ENCODE results near the gene ENO2.

Gene ENO2

DNA sequence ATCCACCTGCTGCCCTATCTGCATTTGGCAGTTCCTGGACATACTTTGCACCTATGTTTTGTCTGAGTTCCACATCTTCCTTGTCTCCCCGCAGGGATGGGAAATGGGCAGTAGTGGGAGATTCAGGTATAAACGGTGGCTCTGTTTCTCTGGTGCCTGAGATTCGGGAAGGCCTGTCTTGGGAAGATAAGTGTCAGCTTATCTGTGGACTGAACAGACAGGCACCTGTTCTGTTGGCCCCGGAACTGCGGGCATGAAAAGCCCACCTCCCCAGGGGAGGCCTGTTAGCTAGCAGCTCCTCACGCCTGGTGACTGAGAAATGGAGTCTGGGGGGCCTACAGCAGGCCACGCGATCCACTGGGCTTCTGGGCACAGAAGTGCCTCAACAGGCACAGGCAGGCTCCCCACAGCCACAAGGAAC, 50.2 kb downstream of the ENO2 start:
- Histone ChIP-seq H4K91ac (ENCODE audit: low read depth, low read length, poor library complexity) (no peak overlapping the region), H3K18ac (ENCODE audit: low read length) (no peak overlapping the region), H4K8ac (ENCODE audit: low read depth, low read length) (peak overlapping the region; percentile 89), H3K4me2 (ENCODE audit: insufficient read depth, low read length, poor library complexity, severe bottlenecking) (no peak overlapping the region), H2BK120ac (ENCODE audit: low read depth, low read length) (no peak overlapping the region), H3K27ac (replicated peaks; ENCODE audit: low read length) (peak overlapping the region; percentile 14), H3K14ac (ENCODE audit: low read length) (no peak overlapping the region), H3K23ac (ENCODE audit: low read depth, low read length, poor library complexity) (peak overlapping the region; percentile 30), H3K27me3 (ENCODE audit: control insufficient read depth in 3 of 3, insufficient read depth in 3 of 3, low read depth in 1 of 3, low read length in 3 of 3) (no peaks in the 10 kb centered on the region), H3K4ac (ENCODE audit: low read length) (no peak overlapping the region), H3K36me3 (replicated peaks in 1 of 2; ENCODE audit: control insufficient read depth in 2 of 2, insufficient read depth in 2 of 2, low read length in 2 of 2) (peaks cover 30 to 53% of the 10 kb centered on the region in 2 donors), H3K79me1 (ENCODE audit: low read depth, low read length) (no peaks in the 10 kb centered on the region), H2BK12ac (ENCODE audit: low read length) (no peak overlapping the region), H3K4me3 (ENCODE audit: low read length in 2 of 2) (no peak overlapping the region), H3K4me1 (ENCODE audit: control insufficient read depth in 2 of 2, insufficient read depth in 1 of 2, low read depth in 1 of 2, low read length in 2 of 2) (peaks cover 18 to 27% of the 10 kb centered on the region in 2 donors), H2AFZ (ENCODE audit: low read length) (no peak overlapping the region), H2BK5ac (ENCODE audit: low read length) (no peak overlapping the region), H2BK15ac (ENCODE audit: low read length) (no peak overlapping the region), H3K9ac (ENCODE audit: low read depth, low read length, poor library complexity) (peak overlapping the region; percentile 64), H3K9me3 (replicated peaks in 1 of 2; ENCODE audit: control insufficient read depth in 2 of 2, insufficient read depth in 1 of 2, low read depth in 1 of 2, low read length in 2 of 2) (no peaks in the 10 kb centered on the region), H2AK5ac (ENCODE audit: low read depth, low read length) (peak overlapping the region; percentile 24)
- no peak for DNase-seq (ENCODE audit: low spot score)
- no CpG with 5 or more reads among the region's 8 CpGs for WGBS, 2 donors (ENCODE audit: extremely low coverage in 2 of 2, insufficient read length in 2 of 2, insufficient replicate concordance in 1 of 2)

DNA sequence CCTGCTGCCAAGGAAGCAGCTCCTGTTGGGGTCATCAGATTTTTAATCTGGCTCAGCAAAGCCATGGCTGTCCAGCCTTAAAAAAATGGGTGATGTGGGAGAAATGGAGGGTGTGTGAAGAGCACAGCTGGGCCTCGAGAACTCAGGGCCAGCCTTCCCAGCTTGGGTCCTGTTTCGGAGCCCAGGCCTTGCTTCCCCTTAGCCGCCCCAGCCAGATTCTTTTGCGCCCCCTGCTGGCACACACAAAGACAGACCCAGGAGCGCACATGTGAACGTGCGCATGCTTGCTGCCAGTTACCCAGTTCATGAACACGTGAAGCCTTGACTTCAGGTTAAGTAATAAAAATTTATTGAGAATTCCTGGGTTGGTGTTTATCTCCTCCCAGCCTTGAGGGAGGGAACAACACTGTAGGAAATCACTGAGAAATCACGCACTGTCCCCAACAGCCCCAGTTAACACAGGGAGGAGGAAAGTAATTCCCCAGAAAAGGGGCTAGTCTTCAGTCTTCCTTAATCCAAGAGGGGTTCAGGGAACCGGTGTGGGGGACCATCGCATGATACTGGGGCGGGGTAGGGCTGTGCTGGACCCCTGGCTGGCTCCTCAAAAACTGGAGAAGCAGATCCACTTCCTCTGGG, 50.8 kb downstream of the ENO2 start:
- Histone ChIP-seq H3K18ac (ENCODE audit: low read length) (no peak overlapping the region), H3K36me3 (replicated peaks in 1 of 2; ENCODE audit: control insufficient read depth in 2 of 2, insufficient read depth in 2 of 2, low read length in 2 of 2) (peaks cover 30 to 53% of the 10 kb centered on the region in 2 donors), H2BK5ac (ENCODE audit: low read length) (no peak overlapping the region), H3K4me3 (ENCODE audit: low read length in 2 of 2) (no peak overlapping the region), H3K4ac (ENCODE audit: low read length) (no peak overlapping the region), H2BK15ac (ENCODE audit: low read length) (no peak overlapping the region), H3K9me3 (replicated peaks in 1 of 2; ENCODE audit: control insufficient read depth in 2 of 2, insufficient read depth in 1 of 2, low read depth in 1 of 2, low read length in 2 of 2) (no peaks in the 10 kb centered on the region), H3K4me1 (ENCODE audit: control insufficient read depth in 2 of 2, insufficient read depth in 1 of 2, low read depth in 1 of 2, low read length in 2 of 2) (peaks cover 20 to 27% of the 10 kb centered on the region in 2 donors), H2AFZ (ENCODE audit: low read length) (no peak overlapping the region), H2AK5ac (ENCODE audit: low read depth, low read length) (no peak overlapping the region), H2BK12ac (ENCODE audit: low read length) (no peak overlapping the region), H3K9ac (ENCODE audit: low read depth, low read length, poor library complexity) (peak overlapping the region; percentile 64), H3K27me3 (ENCODE audit: control insufficient read depth in 3 of 3, insufficient read depth in 3 of 3, low read depth in 1 of 3, low read length in 3 of 3) (no peaks in the 10 kb centered on the region), H3K4me2 (ENCODE audit: insufficient read depth, low read length, poor library complexity, severe bottlenecking) (no peak overlapping the region), H4K91ac (ENCODE audit: low read depth, low read length, poor library complexity) (no peak overlapping the region), H3K23ac (ENCODE audit: low read depth, low read length, poor library complexity) (peak overlapping the region; percentile 30), H4K8ac (ENCODE audit: low read depth, low read length) (peak overlapping the region; percentile 89), H3K14ac (ENCODE audit: low read length) (no peak overlapping the region), H3K79me1 (ENCODE audit: low read depth, low read length) (peaks cover 3% of the 10 kb centered on the region), H2BK120ac (ENCODE audit: low read depth, low read length) (no peak overlapping the region), H3K27ac (replicated peaks; ENCODE audit: low read length) (peak overlapping the region; percentile 14)
- no CpG with 5 or more reads among the region's 12 CpGs for WGBS, 2 donors (ENCODE audit: extremely low coverage in 2 of 2, insufficient read length in 2 of 2, insufficient replicate concordance in 1 of 2)
- DNase-seq (ENCODE audit: low spot score) = peak; percentile 81

DNA sequence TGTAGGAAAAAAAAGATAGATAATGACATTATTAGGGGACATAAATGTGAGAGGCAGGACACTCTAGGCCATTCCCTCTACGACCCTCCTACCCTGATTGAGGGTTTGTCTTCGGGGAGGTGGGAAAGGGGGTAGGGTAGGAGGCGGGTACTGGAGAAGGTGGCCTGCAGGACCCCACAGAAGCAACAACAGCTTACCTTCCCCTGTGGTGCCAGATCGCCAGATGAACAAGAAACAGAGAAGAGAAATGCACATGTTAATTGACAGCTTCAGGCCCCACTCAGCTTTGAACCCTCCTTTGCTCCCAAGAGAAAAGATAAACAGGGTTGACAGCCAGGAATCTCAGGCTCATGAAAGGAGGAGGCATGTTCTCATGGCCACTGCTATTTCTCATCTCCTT, 51.3 kb downstream of the ENO2 start:
- peaks cover 3% of the 10 kb centered on the region for H3K79me1 ChIP-seq (ENCODE audit: low read depth, low read length)
- H3K9me3 ChIP-seq (replicated peaks in 1 of 2; ENCODE audit: control insufficient read depth in 2 of 2, insufficient read depth in 1 of 2, low read depth in 1 of 2, low read length in 2 of 2) = no peaks in the 10 kb centered on the region
- no peak overlapping the region for H3K4me2 ChIP-seq (ENCODE audit: insufficient read depth, low read length, poor library complexity, severe bottlenecking)
- no peak overlapping the region for H2BK120ac ChIP-seq (ENCODE audit: low read depth, low read length)
- H3K4me3 ChIP-seq (ENCODE audit: low read length in 2 of 2) = no peak overlapping the region
- H3K9ac ChIP-seq (ENCODE audit: low read depth, low read length, poor library complexity) = no peak overlapping the region
- peaks cover 30 to 53% of the 10 kb centered on the region in 2 donors for H3K36me3 ChIP-seq (replicated peaks in 1 of 2; ENCODE audit: control insufficient read depth in 2 of 2, insufficient read depth in 2 of 2, low read length in 2 of 2)
- H3K23ac ChIP-seq (ENCODE audit: low read depth, low read length, poor library complexity) = no peak overlapping the region
- no peak overlapping the region for H3K27ac ChIP-seq (replicated peaks; ENCODE audit: low read length)
- H2AFZ ChIP-seq (ENCODE audit: low read length) = no peak overlapping the region
- no peak overlapping the region for H3K14ac ChIP-seq (ENCODE audit: low read length)
- H3K27me3 ChIP-seq (ENCODE audit: control insufficient read depth in 3 of 3, insufficient read depth in 3 of 3, low read depth in 1 of 3, low read length in 3 of 3) = no peaks in the 10 kb centered on the region
- no peak overlapping the region for H3K18ac ChIP-seq (ENCODE audit: low read length)
- H3K4me1 ChIP-seq (ENCODE audit: control insufficient read depth in 2 of 2, insufficient read depth in 1 of 2, low read depth in 1 of 2, low read length in 2 of 2) = peaks cover 19 to 26% of the 10 kb centered on the region in 2 donors
- no peak overlapping the region for H2BK12ac ChIP-seq (ENCODE audit: low read length)
- no peak overlapping the region for H2BK5ac ChIP-seq (ENCODE audit: low read length)
- no peak overlapping the region for H2AK5ac ChIP-seq (ENCODE audit: low read depth, low read length)
- H3K4ac ChIP-seq (ENCODE audit: low read length) = no peak overlapping the region
- no CpG with 5 or more reads among the region's 4 CpGs for WGBS, 2 donors (ENCODE audit: extremely low coverage in 2 of 2, insufficient read length in 2 of 2, insufficient replicate concordance in 1 of 2)
- H4K8ac ChIP-seq (ENCODE audit: low read depth, low read length) = no peak overlapping the region
- H2BK15ac ChIP-seq (ENCODE audit: low read length) = no peak overlapping the region
- DNase-seq (ENCODE audit: low spot score) = no peak
- H4K91ac ChIP-seq (ENCODE audit: low read depth, low read length, poor library complexity) = no peak overlapping the region

DNA sequence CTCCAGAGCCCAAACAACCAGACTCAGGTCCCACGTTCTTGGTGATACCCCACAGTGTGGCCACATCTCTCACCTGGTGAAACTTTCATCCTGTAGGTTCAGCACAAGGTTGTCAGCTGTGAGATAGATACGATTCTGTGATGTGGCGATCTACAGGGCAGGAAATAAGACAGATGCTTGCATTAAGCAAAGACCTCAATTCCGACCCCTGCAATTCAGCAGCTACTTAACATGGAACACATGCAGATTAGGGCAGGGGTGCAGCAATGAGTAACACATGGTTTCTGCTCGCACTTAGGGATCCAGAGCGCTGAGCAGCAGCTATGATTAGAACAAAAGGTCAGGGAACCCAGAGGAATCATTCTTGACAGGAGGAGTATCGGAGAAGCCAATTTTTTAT, 52.0 kb downstream of the ENO2 start:
- Histone ChIP-seq H2BK12ac (ENCODE audit: low read length) (no peak overlapping the region), H2AK5ac (ENCODE audit: low read depth, low read length) (no peak overlapping the region), H3K4ac (ENCODE audit: low read length) (no peak overlapping the region), H4K8ac (ENCODE audit: low read depth, low read length) (no peak overlapping the region), H3K36me3 (replicated peaks in 1 of 2; ENCODE audit: control insufficient read depth in 2 of 2, insufficient read depth in 2 of 2, low read length in 2 of 2) (peaks cover 30 to 53% of the 10 kb centered on the region in 2 donors), H3K27me3 (ENCODE audit: control insufficient read depth in 3 of 3, insufficient read depth in 3 of 3, low read depth in 1 of 3, low read length in 3 of 3) (no peaks in the 10 kb centered on the region), H4K91ac (ENCODE audit: low read depth, low read length, poor library complexity) (no peak overlapping the region), H3K23ac (ENCODE audit: low read depth, low read length, poor library complexity) (no peak overlapping the region), H2BK120ac (ENCODE audit: low read depth, low read length) (no peak overlapping the region), H3K9ac (ENCODE audit: low read depth, low read length, poor library complexity) (no peak overlapping the region), H3K79me1 (ENCODE audit: low read depth, low read length) (peaks cover 3% of the 10 kb centered on the region), H3K14ac (ENCODE audit: low read length) (no peak overlapping the region), H2BK5ac (ENCODE audit: low read length) (no peak overlapping the region), H3K4me1 (ENCODE audit: control insufficient read depth in 2 of 2, insufficient read depth in 1 of 2, low read depth in 1 of 2, low read length in 2 of 2) (peaks cover 16 to 23% of the 10 kb centered on the region in 2 donors), H3K18ac (ENCODE audit: low read length) (no peak overlapping the region), H3K4me2 (ENCODE audit: insufficient read depth, low read length, poor library complexity, severe bottlenecking) (no peak overlapping the region), H2AFZ (ENCODE audit: low read length) (no peak overlapping the region), H3K4me3 (ENCODE audit: low read length in 2 of 2) (no peak overlapping the region), H3K9me3 (replicated peaks in 1 of 2; ENCODE audit: control insufficient read depth in 2 of 2, insufficient read depth in 1 of 2, low read depth in 1 of 2, low read length in 2 of 2) (no peaks in the 10 kb centered on the region), H3K27ac (replicated peaks; ENCODE audit: low read length) (no peak overlapping the region), H2BK15ac (ENCODE audit: low read length) (no peak overlapping the region)
- no CpG with 5 or more reads among the region's 7 CpGs for WGBS, 2 donors (ENCODE audit: extremely low coverage in 2 of 2, insufficient read length in 2 of 2, insufficient replicate concordance in 1 of 2)
- no peak for DNase-seq (ENCODE audit: low spot score)
